SK-N-SH treated with all-trans-retinoic acid at 6 μM for 48 hours (cell line): ENCODE data around the gene ATRX.

Source experiments
- ATAC-seq: fragments of 200-7000 bp; cut with Tn5 transposase; 3 replicates; pipeline ENCODE4 v1.9.1; 2020; ENCODE audit warnings: mild to moderate bottlenecking, moderate library complexity
- ARNTL ChIP-seq: fragments of 450-650 bp; formaldehyde crosslinking; IDR thresholded peaks from 2 replicates; pipeline ENCODE4 v1.5.0; 2020; ENCODE audit warnings: low read depth, mild to moderate bottlenecking, moderate library complexity, borderline replicate concordance
- BACH2 ChIP-seq: fragments of 250-450 bp; sonication (Bioruptor Pico); IDR thresholded peaks from 2 replicates; pipeline ENCODE4 v1.9.0; 2021; ENCODE audit warnings: mild to moderate bottlenecking, borderline replicate concordance
- CREB5 ChIP-seq: fragments of 250-450 bp; sonication (Bioruptor Pico); IDR thresholded peaks from 2 replicates; pipeline ENCODE4 v1.5.1; 2020; ENCODE audit warnings: low read depth, mild to moderate bottlenecking, moderate library complexity
- CSDC2 ChIP-seq: fragments of 250-450 bp; sonication (Bioruptor Pico); IDR thresholded peaks from 2 replicates; pipeline ENCODE4 v1.5.0; 2020; ENCODE audit warnings: mild to moderate bottlenecking, moderate library complexity
- CSRNP3 ChIP-seq: fragments of 250-450 bp; sonication (Bioruptor Pico); IDR thresholded peaks from 2 replicates; pipeline ENCODE4 v1.5.1; 2021; ENCODE audit warnings: mild to moderate bottlenecking, moderate library complexity
- ESRRG ChIP-seq: fragments of 250-450 bp; sonication (Bioruptor Pico); IDR thresholded peaks from 2 replicates; pipeline ENCODE4 v1.6.1; 2021; ENCODE audit warnings: mild to moderate bottlenecking
- ISL1 ChIP-seq: fragments of 250-450 bp; sonication (Bioruptor Pico); IDR thresholded peaks from 2 replicates; pipeline ENCODE4 v2.1.2; 2022; ENCODE audit warnings: mild to moderate bottlenecking, moderate library complexity
- OSR1 ChIP-seq: fragments of 250-450 bp; sonication (Bioruptor Pico); IDR thresholded peaks from 2 replicates; pipeline ENCODE4 v1.8.0; 2022; ENCODE audit warnings: moderate library complexity, mild to moderate bottlenecking, inconsistent platforms
- PATZ1 ChIP-seq: fragments of 250-450 bp; sonication (Bioruptor Pico); IDR thresholded peaks from 2 replicates; pipeline ENCODE4 v1.8.0; 2020; ENCODE audit warnings: mild to moderate bottlenecking, moderate library complexity, borderline replicate concordance
- POU6F1 ChIP-seq: fragments of 250-450 bp; sonication (Bioruptor Pico); IDR thresholded peaks from 2 replicates; pipeline ENCODE4 v1.8.0; 2021; ENCODE audit warnings: low read depth, mild to moderate bottlenecking, moderate library complexity, borderline replicate concordance
- PPARA ChIP-seq: fragments of 250-450 bp; sonication (Bioruptor Pico); IDR thresholded peaks from 2 replicates; pipeline ENCODE4 v1.5.0; 2020; ENCODE audit warnings: mild to moderate bottlenecking, borderline replicate concordance
- RARB ChIP-seq: fragments of 250-450 bp; sonication (Bioruptor Pico); IDR thresholded peaks from 2 replicates; pipeline ENCODE4 v1.8.0; 2021; ENCODE audit warnings: mild to moderate bottlenecking, moderate library complexity
- SNAI2 ChIP-seq: fragments of 250-450 bp; sonication (Bioruptor Pico); IDR thresholded peaks from 2 replicates; pipeline ENCODE4 v1.5.0; 2020; ENCODE audit warnings: mild to moderate bottlenecking, moderate library complexity
- TCF4 ChIP-seq: fragments of 250-450 bp; sonication (Bioruptor Pico); IDR thresholded peaks from 2 replicates; pipeline ENCODE4 v1.8.0; 2021; ENCODE audit warnings: mild to moderate bottlenecking, moderate library complexity, borderline replicate concordance
- TOX ChIP-seq: fragments of 250-450 bp; sonication (Bioruptor Pico); IDR thresholded peaks from 2 replicates; pipeline ENCODE4 v1.8.0; 2021; ENCODE audit warnings: mild to moderate bottlenecking, moderate library complexity, borderline replicate concordance
- TSHZ2 ChIP-seq: fragments of 250-450 bp; sonication (Bioruptor Pico); IDR thresholded peaks from 2 replicates; pipeline ENCODE4 v1.5.0; 2020; ENCODE audit warnings: mild to moderate bottlenecking, moderate library complexity
- ZFP3 ChIP-seq: fragments of 250-450 bp; sonication (Bioruptor Pico); IDR thresholded peaks from 2 replicates; pipeline ENCODE4 v1.5.0; 2020; ENCODE audit warnings: mild to moderate bottlenecking, moderate library complexity
- ZNF70 ChIP-seq: fragments of 450-650 bp; formaldehyde crosslinking; IDR thresholded peaks from 2 replicates; pipeline ENCODE4 v1.5.0; 2020; ENCODE audit warnings: mild to moderate bottlenecking, moderate library complexity

The ATRX gene

GRCh38 chrX:77505227-77505626, 280.8 kb downstream of the ATRX start:
- no peak for TF ChIP-seq PPARA (CRISPR knock-in tag)
- TF ChIP-seq TOX = no peak
- no peak for TF ChIP-seq CREB5 (CRISPR knock-in tag)
- no peak for TF ChIP-seq ARNTL
- no peak for TF ChIP-seq POU6F1 (CRISPR knock-in tag)
- no peak for TF ChIP-seq CSRNP3 (CRISPR knock-in tag)
- no peak for TF ChIP-seq OSR1 (CRISPR knock-in tag)
- no peak for ATAC-seq

GRCh38 chrX:77502951-77503525, 283.0 kb downstream of the ATRX start:
- ATAC-seq = peak; percentile 15; the same call in 2 of the 3 replicates
- TF ChIP-seq ESRRG (CRISPR knock-in tag) = no peak
- TF ChIP-seq OSR1 (CRISPR knock-in tag) = no peak
- no peak for TF ChIP-seq RARB (CRISPR knock-in tag)
- TF ChIP-seq CSRNP3 (CRISPR knock-in tag) = no peak
- no peak for TF ChIP-seq ZNF70
- no peak for TF ChIP-seq ZFP3 (CRISPR knock-in tag)
- no peak for TF ChIP-seq CSDC2 (CRISPR knock-in tag)
- TF ChIP-seq BACH2 = no peak
- TF ChIP-seq TSHZ2 (CRISPR knock-in tag) = no peak
- no peak for TF ChIP-seq TCF4 (CRISPR knock-in tag)
- TF ChIP-seq CREB5 (CRISPR knock-in tag) = no peak
- TF ChIP-seq PATZ1 = no peak
- no peak for TF ChIP-seq POU6F1 (CRISPR knock-in tag)
- TF ChIP-seq SNAI2 (CRISPR knock-in tag) = no peak
- TF ChIP-seq ISL1 (CRISPR knock-in tag) = no peak
- TF ChIP-seq, all 23 proteins: peak for 0
